LNCAP (cell line): Measurements from ENCODE around the gene S100A8.

Experiments used
- CTCF ChIP-seq: fragments of 450-650 bp; IDR thresholded peaks from 2 replicates; pipeline ENCODE4 v1.5.1; 2017; ENCODE audit warnings: mild to moderate bottlenecking

Gene S100A8

GRCh38 chr1:153343040-153343681, 47.7 kb downstream of the S100A8 start:
- no peak for TF ChIP-seq CTCF

GRCh38 chr1:153342178-153342577, 48.7 kb downstream of the S100A8 start:
- no peak for TF ChIP-seq CTCF

- TF ChIP-seq CTCF: no peak
Observed at GRCh38 chr1:153341431-153341934, 49.4 kb downstream of the S100A8 start.

- TF ChIP-seq CTCF: no peak
Observed at GRCh38 chr1:153340356-153340755, 50.5 kb downstream of the S100A8 start.
